ENCODE results near the gene TIMP3.
"Not testable (repeated sequence)": the region's sequence is repeated elsewhere in the genome, so short reads cannot be mapped to it uniquely, and the experiment has no call there.

The TIMP3 gene

GRCh38 chr22:32855045-32855756, 53.7 kb downstream of the TIMP3 start:
- no peak for DNase-seq (ENCODE audit: low spot score)

- no peak for DNase-seq (ENCODE audit: low spot score)
Observed at GRCh38 chr22:32858121-32858703, 56.7 kb downstream of the TIMP3 start.

GRCh38 chr22:32858957-32859356, 57.5 kb downstream of the TIMP3 start:
- no peak for DNase-seq (ENCODE audit: low spot score)

- no peak for DNase-seq (ENCODE audit: low spot score)
Observed at GRCh38 chr22:32859743-32860142, 58.2 kb downstream of the TIMP3 start.

- DNase-seq (ENCODE audit: low spot score), result no peak
Observed at GRCh38 chr22:32861330-32861729, 59.8 kb downstream of the TIMP3 start.

GRCh38 chr22:32862083-32862482, 60.6 kb downstream of the TIMP3 start:
- no peak for DNase-seq (ENCODE audit: low spot score)

- DNase-seq (ENCODE audit: low spot score), result no peak
Observed at GRCh38 chr22:32862936-32863661, 61.6 kb downstream of the TIMP3 start.

- no peak for DNase-seq (ENCODE audit: low spot score)
Observed at GRCh38 chr22:32864041-32864440, 62.5 kb downstream of the TIMP3 start.

- DNase-seq (ENCODE audit: low spot score), result no peak
Observed at GRCh38 chr22:32864596-32864995, 63.1 kb downstream of the TIMP3 start.

- DNase-seq (ENCODE audit: low spot score), result no peak
Observed at GRCh38 chr22:32866953-32867352, 65.4 kb downstream of the TIMP3 start.

- DNase-seq (ENCODE audit: low spot score), result no peak
Observed at GRCh38 chr22:32868946-32869345, 67.4 kb downstream of the TIMP3 start.

GRCh38 chr22:32870474-32870873, 69.0 kb downstream of the TIMP3 start:
- DNase-seq (ENCODE audit: low spot score), result no peak

GRCh38 chr22:32873604-32874003, 72.1 kb downstream of the TIMP3 start:
- DNase-seq (ENCODE audit: low spot score), result not testable (repeated sequence)

GRCh38 chr22:32874385-32874784, 72.9 kb downstream of the TIMP3 start:
- DNase-seq (ENCODE audit: low spot score), result no peak

GRCh38 chr22:32874976-32875375, 73.5 kb downstream of the TIMP3 start:
- no peak for DNase-seq (ENCODE audit: low spot score)

- no peak for DNase-seq (ENCODE audit: low spot score)
Observed at GRCh38 chr22:32876516-32876915, 75.0 kb downstream of the TIMP3 start.

GRCh38 chr22:32877196-32877595, 75.7 kb downstream of the TIMP3 start:
- DNase-seq (ENCODE audit: low spot score), result no peak

- DNase-seq (ENCODE audit: low spot score), result no peak
Observed at GRCh38 chr22:32879550-32879949, 78.0 kb downstream of the TIMP3 start.

GRCh38 chr22:32880061-32880460, 78.6 kb downstream of the TIMP3 start:
- DNase-seq (ENCODE audit: low spot score), result no peak

- DNase-seq (ENCODE audit: low spot score), result no peak
Observed at GRCh38 chr22:32880505-32880892, 79.0 kb downstream of the TIMP3 start.

- DNase-seq (ENCODE audit: low spot score), result no peak
Observed at GRCh38 chr22:32880893-32881596, 79.5 kb downstream of the TIMP3 start.

- DNase-seq (ENCODE audit: low spot score), result no peak
Observed at GRCh38 chr22:32882360-32882755, 80.9 kb downstream of the TIMP3 start.

All from kidney capillary endothelial cell (primary cell).